ENCODE measurements around the gene DAPK3. TPM values are rescaled to one million over a fixed set of nuclear protein-coding genes. Genes with fewer than 3 reads are reported as not detected.
"Not testable (repeated sequence)": the region's sequence is repeated elsewhere in the genome, so short reads cannot be mapped to it uniquely, and the experiment has no call there.

Gene DAPK3
- total RNA-seq, 4 donors from 2014 or later: 40.7 to 71.7 (median 56.9) TPM

- DNase-seq (ENCODE audit: low spot score) (no peak), ATAC-seq (ENCODE audit: low FRiP score) (peak; percentile 17)
- no peak for TF ChIP-seq CTCF (IDR thresholded peaks at IDR 0.05)
Observed at GRCh38 chr19:3964256-3965194, 6.4 kb downstream of the DAPK3 start.

GRCh38 chr19:3963458-3964255, 7.2 kb downstream of the DAPK3 start:
- DNase-seq (ENCODE audit: low spot score) (no peak), ATAC-seq (ENCODE audit: low FRiP score) (no peak)
- TF ChIP-seq CTCF (IDR thresholded peaks at IDR 0.05): no peak

- DNase-seq (ENCODE audit: low spot score): no peak
- ATAC-seq (ENCODE audit: low FRiP score): no peak
- no peak for TF ChIP-seq CTCF (IDR thresholded peaks at IDR 0.05)
Observed at GRCh38 chr19:3961007-3961406, 9.9 kb downstream of the DAPK3 start.

- DNase-seq (ENCODE audit: low spot score) (no peak), ATAC-seq (ENCODE audit: low FRiP score) (no peak)
- TF ChIP-seq CTCF (IDR thresholded peaks at IDR 0.05): no peak
Observed at GRCh38 chr19:3959766-3960131, 11.2 kb downstream of the DAPK3 start.

- DNase-seq (ENCODE audit: low spot score): no peak
- ATAC-seq (ENCODE audit: low FRiP score): no peak
- TF ChIP-seq CTCF (IDR thresholded peaks at IDR 0.05): no peak
Observed at GRCh38 chr19:3958836-3959765, 11.8 kb downstream of the DAPK3 start.

- DNase-seq (ENCODE audit: low spot score) (no peak), ATAC-seq (ENCODE audit: low FRiP score) (no peak)
- TF ChIP-seq CTCF (IDR thresholded peaks at IDR 0.05): no peak
Observed at GRCh38 chr19:3955688-3956087, 15.2 kb downstream of the DAPK3 start.

- DNase-seq (ENCODE audit: low spot score); ATAC-seq (ENCODE audit: low FRiP score): not testable (repeated sequence)
Observed at GRCh38 chr19:3955276-3955675, 15.6 kb downstream of the DAPK3 start.

Measured in omental fat pad (tissue), 4 donors.